Measurements from ENCODE around the gene PELI1. TPM values are rescaled to one million over a fixed set of nuclear protein-coding genes. Genes with fewer than 3 reads are reported as not detected.

The PELI1 gene
- total RNA-seq, 3 donors from 2014 or later (not counting 1 experiment from before 2014, with no cell fraction given), result 42.3 to 141 (median 65.0) TPM

DNA sequence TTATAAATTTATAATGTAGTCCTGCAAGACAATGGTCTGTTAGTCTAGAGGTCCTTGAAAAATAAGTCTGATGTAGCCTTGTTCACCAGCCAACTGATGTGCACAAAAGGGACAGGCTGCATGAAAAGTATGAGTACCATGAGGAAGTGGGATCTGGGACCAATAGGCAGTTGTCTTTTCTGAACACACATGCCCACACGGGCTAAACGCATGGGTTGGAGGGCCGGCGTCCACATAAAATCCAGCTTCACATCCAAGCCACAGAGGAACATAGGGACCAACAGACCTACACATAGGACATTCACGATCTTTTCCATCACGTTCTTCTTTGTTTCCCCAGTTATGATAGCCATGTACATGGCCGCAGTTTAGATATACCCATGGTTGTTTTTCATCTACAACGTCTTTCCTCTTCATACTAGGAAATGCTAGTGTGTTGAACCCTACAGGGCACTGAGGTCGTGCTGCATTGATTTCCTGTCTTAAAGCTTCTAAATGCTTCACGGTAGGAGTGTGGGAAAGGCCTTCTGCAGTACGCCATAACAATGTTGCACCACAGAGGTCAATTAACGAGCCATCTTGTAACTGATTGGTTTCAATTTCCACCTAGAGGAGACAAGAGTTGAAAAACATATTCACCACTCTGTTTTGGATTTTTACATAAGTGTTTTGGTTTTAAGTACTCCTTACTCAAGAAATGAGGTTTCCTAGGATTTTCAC lies 49.4 kb downstream of the PELI1 start:
- DNase-seq (no peak), ATAC-seq (no peak)
- Mint-ChIP-seq H3K27ac (no peak overlapping the region), H3K27me3 (ENCODE audit: low read depth in 2 of 2) (no peaks in the 10 kb centered on the region), H3K36me3 (peaks cover 26% of the 10 kb centered on the region), H3K4me3 (no peak overlapping the region), H3K4me1 (no peaks in the 10 kb centered on the region), H3K9me3 (no peaks in the 10 kb centered on the region)
- H3K27me3 ChIP-seq (ENCODE audit: control insufficient read depth, insufficient read depth, low read length), result no peaks in the 10 kb centered on the region
- WGBS (ENCODE audit: insufficient coverage), result 96% methylated on average over 12 of the region's 12 CpGs
- no peaks in the 10 kb centered on the region for H3K9me3 ChIP-seq (ENCODE audit: control insufficient read depth, insufficient read depth, low read length)
- H3K36me3 ChIP-seq (ENCODE audit: control insufficient read depth, insufficient read depth, low read length), result peaks cover 25% of the 10 kb centered on the region
- TF ChIP-seq, protein P1, sequence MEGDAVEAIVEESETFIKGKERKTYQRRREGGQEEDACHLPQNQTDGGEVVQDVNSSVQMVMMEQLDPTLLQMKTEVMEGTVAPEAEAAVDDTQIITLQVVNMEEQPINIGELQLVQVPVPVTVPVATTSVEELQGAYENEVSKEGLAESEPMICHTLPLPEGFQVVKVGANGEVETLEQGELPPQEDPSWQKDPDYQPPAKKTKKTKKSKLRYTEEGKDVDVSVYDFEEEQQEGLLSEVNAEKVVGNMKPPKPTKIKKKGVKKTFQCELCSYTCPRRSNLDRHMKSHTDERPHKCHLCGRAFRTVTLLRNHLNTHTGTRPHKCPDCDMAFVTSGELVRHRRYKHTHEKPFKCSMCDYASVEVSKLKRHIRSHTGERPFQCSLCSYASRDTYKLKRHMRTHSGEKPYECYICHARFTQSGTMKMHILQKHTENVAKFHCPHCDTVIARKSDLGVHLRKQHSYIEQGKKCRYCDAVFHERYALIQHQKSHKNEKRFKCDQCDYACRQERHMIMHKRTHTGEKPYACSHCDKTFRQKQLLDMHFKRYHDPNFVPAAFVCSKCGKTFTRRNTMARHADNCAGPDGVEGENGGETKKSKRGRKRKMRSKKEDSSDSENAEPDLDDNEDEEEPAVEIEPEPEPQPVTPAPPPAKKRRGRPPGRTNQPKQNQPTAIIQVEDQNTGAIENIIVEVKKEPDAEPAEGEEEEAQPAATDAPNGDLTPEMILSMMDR (IDR thresholded peaks at IDR 0.05), result no peak
- no peaks in the 10 kb centered on the region for H3K4me1 ChIP-seq (ENCODE audit: control insufficient read depth, insufficient read depth, low read length)
- intact Hi-C loops (cut with micrococcal nuclease), result no loop called here
- no peak overlapping the region for H3K27ac ChIP-seq (ENCODE audit: low read length)
- H3K4me3 ChIP-seq (ENCODE audit: low read length), result no peak overlapping the region

DNA sequence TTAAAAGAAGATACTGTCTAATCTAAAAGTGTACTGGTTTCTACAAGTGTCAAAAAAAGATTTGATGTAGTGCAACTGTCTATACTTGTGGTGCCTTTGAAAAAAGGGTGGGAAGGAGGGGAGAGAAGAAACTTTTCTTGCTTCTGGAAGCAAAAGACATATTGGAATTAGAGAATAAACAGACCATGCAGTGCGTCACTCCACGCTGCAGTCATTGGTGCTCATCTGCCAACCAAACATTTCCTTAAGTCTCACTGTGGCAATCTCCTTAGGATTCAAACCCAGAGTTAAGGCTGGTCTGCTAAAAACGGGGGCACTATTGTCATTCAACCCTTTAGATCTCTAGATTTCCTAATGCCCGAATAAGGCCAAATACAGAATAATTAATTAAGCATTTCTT lies 50.9 kb downstream of the PELI1 start:
- no peaks in the 10 kb centered on the region for H3K27me3 Mint-ChIP-seq (ENCODE audit: low read depth in 2 of 2)
- intact Hi-C loops (cut with micrococcal nuclease), result no loop called here
- peaks cover 21% of the 10 kb centered on the region for H3K36me3 ChIP-seq (ENCODE audit: control insufficient read depth, insufficient read depth, low read length)
- no peaks in the 10 kb centered on the region for H3K4me1 Mint-ChIP-seq
- DNase-seq (no peak), ATAC-seq (no peak)
- no peaks in the 10 kb centered on the region for H3K4me1 ChIP-seq (ENCODE audit: control insufficient read depth, insufficient read depth, low read length)
- H3K27ac Mint-ChIP-seq, result no peak overlapping the region
- H3K9me3 Mint-ChIP-seq, result no peaks in the 10 kb centered on the region
- no peaks in the 10 kb centered on the region for H3K27me3 ChIP-seq (ENCODE audit: control insufficient read depth, insufficient read depth, low read length)
- no peak overlapping the region for H3K4me3 ChIP-seq (ENCODE audit: low read length)
- peaks cover 20% of the 10 kb centered on the region for H3K36me3 Mint-ChIP-seq
- H3K27ac ChIP-seq (ENCODE audit: low read length), result no peak overlapping the region
- no peak overlapping the region for H3K4me3 Mint-ChIP-seq
- H3K9me3 ChIP-seq (ENCODE audit: control insufficient read depth, insufficient read depth, low read length), result no peaks in the 10 kb centered on the region
- TF ChIP-seq, protein P1 (IDR thresholded peaks at IDR 0.05), result no peak
- 90% methylated on average over 4 of the region's 4 CpGs for WGBS (ENCODE audit: insufficient coverage)

DNA sequence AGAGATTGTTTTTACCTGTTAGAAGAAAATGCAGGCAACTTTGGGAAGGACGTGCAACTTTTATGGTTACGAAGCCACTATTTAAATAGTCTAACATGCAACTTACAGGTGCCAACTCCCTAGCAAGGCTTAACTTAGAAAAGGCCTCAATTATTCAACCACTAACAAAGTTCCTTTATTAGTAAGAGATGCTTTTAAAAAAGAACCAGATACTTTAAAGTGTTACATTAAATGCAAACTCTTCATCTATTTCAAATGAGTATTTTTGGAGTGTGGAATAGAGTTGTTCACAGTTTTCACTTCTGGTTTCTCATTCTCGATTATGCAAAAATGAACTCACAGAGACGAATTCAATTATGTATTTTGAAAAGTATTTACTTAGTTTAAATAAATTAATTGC lies 51.7 kb downstream of the PELI1 start:
- Mint-ChIP-seq H3K27me3 (ENCODE audit: low read depth in 2 of 2) (no peaks in the 10 kb centered on the region), H3K4me1 (no peaks in the 10 kb centered on the region), H3K36me3 (peaks cover 20% of the 10 kb centered on the region), H3K27ac (no peak overlapping the region), H3K4me3 (no peak overlapping the region), H3K9me3 (no peaks in the 10 kb centered on the region)
- Histone ChIP-seq H3K4me3 (ENCODE audit: low read length) (no peak overlapping the region), H3K27me3 (ENCODE audit: control insufficient read depth, insufficient read depth, low read length) (no peaks in the 10 kb centered on the region), H3K4me1 (ENCODE audit: control insufficient read depth, insufficient read depth, low read length) (no peaks in the 10 kb centered on the region), H3K9me3 (ENCODE audit: control insufficient read depth, insufficient read depth, low read length) (no peaks in the 10 kb centered on the region), H3K36me3 (ENCODE audit: control insufficient read depth, insufficient read depth, low read length) (peaks cover 21% of the 10 kb centered on the region), H3K27ac (ENCODE audit: low read length) (no peak overlapping the region)
- intact Hi-C loops (cut with micrococcal nuclease), result no loop called here
- WGBS (ENCODE audit: insufficient coverage), result 81% methylated on average over 2 of the region's 4 CpGs
- TF ChIP-seq, protein P1 (IDR thresholded peaks at IDR 0.05), result no peak
- no peak for ATAC-seq
- DNase-seq, result no peak

DNA sequence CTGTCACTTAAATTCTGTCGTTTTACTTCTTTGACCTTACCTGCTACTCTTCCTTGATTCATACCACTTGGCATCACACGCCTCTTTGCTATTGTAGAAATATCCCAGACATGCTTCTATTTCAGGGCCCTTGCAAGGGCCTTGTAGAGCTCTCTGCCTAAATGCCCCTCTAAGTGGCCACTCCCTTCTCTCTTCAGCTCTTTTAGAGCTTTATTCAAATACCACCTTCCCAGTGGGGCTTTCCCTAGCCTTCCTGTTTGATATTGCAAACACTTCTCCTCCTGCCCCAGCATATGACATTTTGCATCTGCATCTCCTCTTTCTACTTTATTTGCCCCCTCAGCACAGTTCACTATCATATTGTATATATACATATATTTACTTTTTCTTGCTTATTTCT lies 54.0 kb downstream of the PELI1 start:
- Mint-ChIP-seq H3K9me3 (no peaks in the 10 kb centered on the region), H3K27me3 (ENCODE audit: low read depth in 2 of 2) (no peaks in the 10 kb centered on the region), H3K4me3 (no peak overlapping the region), H3K27ac (no peak overlapping the region), H3K36me3 (peaks cover 8% of the 10 kb centered on the region), H3K4me1 (no peaks in the 10 kb centered on the region)
- intact Hi-C loops (cut with micrococcal nuclease), result no loop called here
- Histone ChIP-seq H3K9me3 (ENCODE audit: control insufficient read depth, insufficient read depth, low read length) (no peaks in the 10 kb centered on the region), H3K4me1 (ENCODE audit: control insufficient read depth, insufficient read depth, low read length) (no peaks in the 10 kb centered on the region), H3K27ac (ENCODE audit: low read length) (no peak overlapping the region), H3K4me3 (ENCODE audit: low read length) (no peak overlapping the region), H3K36me3 (ENCODE audit: control insufficient read depth, insufficient read depth, low read length) (peaks cover 10% of the 10 kb centered on the region), H3K27me3 (ENCODE audit: control insufficient read depth, insufficient read depth, low read length) (no peaks in the 10 kb centered on the region)
- DNase-seq (no peak), ATAC-seq (no peak)
- 83% methylated on average over 2 of the region's 2 CpGs for WGBS (ENCODE audit: insufficient coverage)
- TF ChIP-seq, protein P1 (IDR thresholded peaks at IDR 0.05), result no peak
